OCI-LY3 (cell line): ENCODE measurements around the gene RTN4RL1.

ENCODE experiments used
- H2AFZ ChIP-seq: fragments of 200-600, 300-600 bp; shearing (Covaris generic); 2 replicates; pipeline ENCODE4 v1.6.0; 2014; ENCODE audit warnings: antibody characterized with exemption, low read depth, low read length
- H3K27ac ChIP-seq: fragments of 200-600, 300-600 bp; sonication (generic); 2 replicates; pipeline ENCODE4 v1.5.1; 2014; ENCODE audit warnings: mild to moderate bottlenecking, low read length, moderate library complexity, mixed read lengths
- H3K27me3 ChIP-seq: fragments of 200-600, 300-600 bp; sonication (generic); 2 replicates; pipeline ENCODE4 v1.6.1; 2014; ENCODE audit warnings: low read depth, low read length, mixed read lengths
- H3K36me3 ChIP-seq: fragments of 200-600, 300-600 bp; sonication (generic); replicated peaks from 2 replicates; pipeline ENCODE3; 2014; ENCODE audit warnings: low read depth, low read length, mixed read lengths
- H3K4me1 ChIP-seq: fragments of 300-600, 200-600 bp; sonication (generic); 2 replicates; pipeline ENCODE4 v1.6.1; 2014; ENCODE audit warnings: low read length, mixed read lengths
- H3K4me2 ChIP-seq: fragments of 200-600, 300-600 bp; sonication (generic); 2 replicates; pipeline ENCODE4 v1.6.1; 2014; ENCODE audit warnings: low read length, mixed read lengths
- H3K4me3 ChIP-seq: fragments of 300-600, 200-600 bp; sonication (generic); 2 replicates; pipeline ENCODE4 v1.5.1; 2014; ENCODE audit warnings: antibody characterized with exemption, mild to moderate bottlenecking, low read length, moderate library complexity
- H3K79me2 ChIP-seq: fragments of 300-600, 200-600 bp; shearing (Covaris generic); 2 replicates; pipeline ENCODE4 v1.6.1; 2014; ENCODE audit warnings: mild to moderate bottlenecking, low read length, mixed read lengths
- H3K9ac ChIP-seq: fragments of 300-600, 200-600 bp; shearing (Covaris generic); 2 replicates; pipeline ENCODE4 v1.6.0; 2014; ENCODE audit warnings: mild to moderate bottlenecking, low read length, moderate library complexity
- H3K9me3 ChIP-seq: fragments of 200-600, 300-600 bp; shearing (Covaris generic); 2 replicates; pipeline ENCODE4 v1.6.1; 2014; ENCODE audit warnings: low read length, mixed read lengths; ENCODE audit not compliant: insufficient read depth
- H4K20me1 ChIP-seq: fragments of 200-600, 300-600 bp; sonication (generic); 2 replicates; pipeline ENCODE4 v1.6.1; 2016; ENCODE audit warnings: low read length, mixed read lengths; ENCODE audit not compliant: insufficient read depth
- CTCF ChIP-seq: fragments of 200-600, 300-600 bp; sonication (generic); IDR thresholded peaks from 2 replicates; pipeline ENCODE4 v1.5.1; 2014; ENCODE audit warnings: antibody characterized with exemption, low read length, low read depth
- EZH2phosphoT487 ChIP-seq: fragments of 200-600 bp; shearing (Covaris generic); IDR thresholded peaks from 2 replicates; pipeline ENCODE4 v1.6.1; 2018; ENCODE audit warnings: antibody characterized with exemption, mixed run types, low read depth

RTN4RL1 gene

GRCh38 chr17:2058586-2059546 is 33.7 kb upstream of the RTN4RL1 start:
- H3K4me2 ChIP-seq, result no peak overlapping the region
- H2AFZ ChIP-seq, result no peak overlapping the region

GRCh38 chr17:2057760-2058585 is 32.8 kb upstream of the RTN4RL1 start:
- no peaks in the 10 kb centered on the region for H3K79me2 ChIP-seq
- no peaks in the 10 kb centered on the region for H3K27me3 ChIP-seq
- H4K20me1 ChIP-seq, result no peaks in the 10 kb centered on the region
- TF ChIP-seq EZH2phosphoT487 (no peak), CTCF (no peak)
- H3K36me3 ChIP-seq, result no peaks in the 10 kb centered on the region
- H3K4me1 ChIP-seq, result peaks cover 9% of the 10 kb centered on the region; the same call in 1 of the 2 replicates
- no peaks in the 10 kb centered on the region for H3K9me3 ChIP-seq
- H3K4me3 ChIP-seq, result no peak overlapping the region
- H3K27ac ChIP-seq, result no peak overlapping the region
- H2AFZ ChIP-seq, result no peak overlapping the region
- H3K9ac ChIP-seq, result no peak overlapping the region
- H3K4me2 ChIP-seq, result no peak overlapping the region

More at GRCh38 chr17:2058586-2059546, 33.7 kb upstream of the RTN4RL1 start:
- no peaks in the 10 kb centered on the region for H3K9me3 ChIP-seq
- H3K4me3 ChIP-seq, result no peak overlapping the region
- no peak overlapping the region for H3K27ac ChIP-seq
- H3K27me3 ChIP-seq, result no peaks in the 10 kb centered on the region
- no peaks in the 10 kb centered on the region for H3K79me2 ChIP-seq
- no peaks in the 10 kb centered on the region for H3K36me3 ChIP-seq
- H3K9ac ChIP-seq, result no peak overlapping the region
- H4K20me1 ChIP-seq, result peaks cover 2% of the 10 kb centered on the region; the same call in 1 of the 2 replicates
- peaks cover 7% of the 10 kb centered on the region; the same call in 1 of the 2 replicates for H3K4me1 ChIP-seq
- TF ChIP-seq CTCF (peak; percentile 25), EZH2phosphoT487 (no peak)

- TF ChIP-seq CTCF, result no peak
- no peak for TF ChIP-seq EZH2phosphoT487
- H4K20me1 ChIP-seq, result no peaks in the 10 kb centered on the region
- H3K36me3 ChIP-seq, result no peaks in the 10 kb centered on the region
- H3K27me3 ChIP-seq, result no peaks in the 10 kb centered on the region
- no peak overlapping the region for H2AFZ ChIP-seq
- H3K27ac ChIP-seq, result no peak overlapping the region
- H3K9ac ChIP-seq, result no peak overlapping the region
- H3K79me2 ChIP-seq, result no peaks in the 10 kb centered on the region
- H3K4me3 ChIP-seq, result no peak overlapping the region
- H3K4me1 ChIP-seq, result peaks cover 9% of the 10 kb centered on the region; the same call in 1 of the 2 replicates
- no peak overlapping the region for H3K4me2 ChIP-seq
- H3K9me3 ChIP-seq, result no peaks in the 10 kb centered on the region
Measured at GRCh38 chr17:2057175-2057759, 32.1 kb upstream of the RTN4RL1 start.
